T47D (cell line): ENCODE measurements around the gene SDHAF4.

Experiments
- DNase-seq, 2 experiments: peaks; one replicate each; pipeline versions ENCODE4 v3.0.0 to v3.0.0-alpha.2; 2011 to 2012; ENCODE audit warnings: low read depth in 1 of 2, low spot score in 1 of 2
- JUND ChIP-seq: IDR thresholded peaks from 2 replicates; pipeline ENCODE4 v1.6.1; 2012; ENCODE audit warnings: low read depth
- in situ Hi-C: cut with HindIII; loops from 2 replicates; pipeline ENCODE4 v1.10.0; 2016; ENCODE audit warnings: low sequenced_read_pairs, low pct_unique_long_range_greater_than_20kb

SDHAF4 gene

DNA sequence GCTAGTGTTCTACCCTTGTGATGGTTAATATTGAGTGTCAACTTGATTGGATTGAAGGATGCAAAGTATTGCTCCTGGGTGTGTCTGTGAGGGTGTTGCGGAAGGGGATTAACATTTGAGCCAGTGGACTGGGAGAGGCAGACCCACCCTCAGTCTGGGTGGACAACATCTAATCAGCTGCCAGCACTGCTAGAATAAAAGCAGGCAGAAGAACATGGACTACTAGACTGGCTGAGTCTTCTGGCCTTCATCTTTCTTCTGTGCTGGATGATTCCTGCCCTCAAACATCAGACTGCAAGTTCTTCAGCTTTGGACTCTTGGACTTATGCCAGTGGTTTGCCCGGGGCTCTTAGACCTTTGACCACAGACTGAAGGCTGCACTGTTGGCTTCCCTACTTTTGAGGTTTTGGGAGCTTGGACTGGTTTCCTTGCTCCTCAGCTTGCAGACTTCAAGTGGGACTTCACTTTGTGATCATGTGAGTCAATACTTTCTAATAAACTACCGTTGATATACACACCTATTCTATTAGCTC is 50.1 kb downstream of the SDHAF4 start:
- peak in 1 of 2 experiments; percentile 51 for DNase-seq
- in situ Hi-C loops, result no loop called here
- no peak for TF ChIP-seq JUND

- no peak for TF ChIP-seq JUND
- in situ Hi-C loops, result no loop called here
- DNase-seq, result no peak
Measured at GRCh38 chr6:70620746-70621145, 54.0 kb downstream of the SDHAF4 start.

GRCh38 chr6:70622461-70622860 is 55.7 kb downstream of the SDHAF4 start:
- in situ Hi-C loops, result no loop called here
- DNase-seq, result no peak
- TF ChIP-seq JUND, result no peak

DNA sequence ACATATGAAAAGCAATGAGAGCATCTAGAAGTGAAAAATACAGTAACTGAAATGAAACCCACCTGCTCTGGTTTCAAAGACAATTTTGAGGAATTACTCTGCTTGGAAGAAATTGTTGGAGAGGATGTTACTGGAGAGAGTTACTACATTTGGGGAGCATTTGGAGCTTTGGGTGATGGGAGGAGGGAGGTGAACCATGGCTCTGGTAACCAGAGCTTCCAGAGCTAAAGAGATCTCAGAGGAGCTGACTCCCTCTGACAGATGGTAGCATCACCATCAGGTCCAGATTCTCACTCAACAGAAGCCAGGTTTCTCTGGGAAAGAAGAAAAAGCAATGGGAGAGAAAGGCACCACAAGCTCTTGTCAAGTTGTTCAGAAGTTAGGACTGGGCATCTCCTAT is 58.7 kb downstream of the SDHAF4 start:
- TF ChIP-seq JUND, result no peak
- DNase-seq, result no peak
- in situ Hi-C loops, result no loop called here

GRCh38 chr6:70627500-70628254 is 60.9 kb downstream of the SDHAF4 start:
- in situ Hi-C loops, result no loop called here
- no peak for TF ChIP-seq JUND
- DNase-seq, result no peak

GRCh38 chr6:70629929-70630328 is 63.2 kb downstream of the SDHAF4 start:
- DNase-seq, result no peak
- TF ChIP-seq JUND, result no peak
- in situ Hi-C loops, result no loop called here

DNA sequence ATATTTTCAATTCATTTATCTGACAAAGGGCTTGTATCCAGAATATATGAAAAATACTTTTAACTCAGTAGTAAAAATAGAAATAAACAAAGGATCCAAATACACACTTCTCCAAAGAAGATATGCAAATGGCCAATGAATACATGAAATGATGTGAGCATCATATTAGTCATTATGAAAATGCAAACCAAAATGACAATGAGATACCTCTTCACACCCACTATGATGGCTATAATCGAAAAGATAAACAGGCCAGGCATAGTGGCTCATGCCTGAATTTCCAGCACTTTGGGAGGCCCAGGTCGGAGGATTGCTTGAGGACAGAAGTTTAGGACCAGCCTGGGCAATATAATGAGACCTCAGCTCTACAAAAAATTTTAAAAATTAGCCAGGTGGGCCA is 67.1 kb downstream of the SDHAF4 start:
- no peak for TF ChIP-seq JUND
- DNase-seq, result no peak
- in situ Hi-C loops, result no loop called here

DNA sequence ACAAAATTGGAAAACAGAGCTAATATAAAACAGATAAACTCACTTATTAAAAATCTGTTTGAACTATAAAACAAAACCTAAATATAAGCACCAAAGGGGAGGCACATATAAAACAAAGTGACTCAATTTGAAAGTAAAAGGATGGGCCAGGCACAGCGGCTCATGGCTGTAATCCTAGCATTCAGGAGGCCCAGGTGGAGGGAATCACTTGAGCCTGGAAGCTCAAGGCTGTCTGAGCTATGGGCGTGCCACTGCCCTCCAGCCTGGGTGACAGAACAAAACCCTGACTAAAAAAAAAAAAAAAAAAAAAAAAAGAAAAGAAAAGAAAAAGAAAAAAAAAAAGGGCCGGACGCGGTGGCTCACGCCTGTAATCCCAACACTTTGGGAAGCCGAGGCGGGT is 69.9 kb downstream of the SDHAF4 start:
- in situ Hi-C loops, result no loop called here
- no peak for TF ChIP-seq JUND
- DNase-seq, result no peak

- no peak for TF ChIP-seq JUND
- DNase-seq, result no peak
- in situ Hi-C loops, result no loop called here
Measured at GRCh38 chr6:70638468-70638867, 71.7 kb downstream of the SDHAF4 start.
